Subcutaneous adipose tissue (tissue), 4 donors: Measurements from ENCODE around the gene KLHL42. TPM values are rescaled to one million over a fixed set of nuclear protein-coding genes. Genes with fewer than 3 reads are reported as not detected.

Experiments
- total RNA-seq, 4 donors: library from RNA; depleted of rRNA; stranded (reverse); fragments of >200 nt; gene quantifications; one replicate each; pipeline ENCODE4 v1.1.0, GENCODE V29; 2016
- TF ChIP-seq, protein P1 (sequence below): fragments of 450-650 bp; IDR thresholded peaks from one replicate; pipeline ENCODE4 v1.5.1; 2016; ENCODE audit warnings: low read depth, mild to moderate bottlenecking, control low read depth, antibody characterized with exemption, moderate library complexity

KLHL42 gene
- total RNA-seq, 4 donors from 2014 or later = 15.4 to 24.6 (median 18.9) TPM

DNA sequence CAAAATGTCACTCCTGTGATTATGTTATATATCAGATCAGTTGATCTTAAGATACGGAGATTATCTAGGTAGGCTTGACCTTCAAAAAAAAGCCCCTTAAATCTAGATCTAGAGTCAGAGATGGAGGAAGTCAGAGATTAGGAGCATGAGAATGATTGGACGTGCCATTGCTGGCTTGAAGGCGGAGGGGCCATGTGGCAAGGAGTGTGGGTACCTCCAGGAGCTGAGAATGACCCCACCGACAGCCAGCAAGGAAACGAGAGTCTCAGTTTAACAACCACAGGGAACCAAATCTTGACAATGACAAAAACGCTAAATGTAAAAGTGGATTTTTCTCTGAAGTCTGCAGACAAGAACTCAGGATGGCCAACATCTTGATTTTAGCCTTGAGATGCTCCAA is 32.5 kb downstream of the KLHL42 start:
- TF ChIP-seq, protein P1, sequence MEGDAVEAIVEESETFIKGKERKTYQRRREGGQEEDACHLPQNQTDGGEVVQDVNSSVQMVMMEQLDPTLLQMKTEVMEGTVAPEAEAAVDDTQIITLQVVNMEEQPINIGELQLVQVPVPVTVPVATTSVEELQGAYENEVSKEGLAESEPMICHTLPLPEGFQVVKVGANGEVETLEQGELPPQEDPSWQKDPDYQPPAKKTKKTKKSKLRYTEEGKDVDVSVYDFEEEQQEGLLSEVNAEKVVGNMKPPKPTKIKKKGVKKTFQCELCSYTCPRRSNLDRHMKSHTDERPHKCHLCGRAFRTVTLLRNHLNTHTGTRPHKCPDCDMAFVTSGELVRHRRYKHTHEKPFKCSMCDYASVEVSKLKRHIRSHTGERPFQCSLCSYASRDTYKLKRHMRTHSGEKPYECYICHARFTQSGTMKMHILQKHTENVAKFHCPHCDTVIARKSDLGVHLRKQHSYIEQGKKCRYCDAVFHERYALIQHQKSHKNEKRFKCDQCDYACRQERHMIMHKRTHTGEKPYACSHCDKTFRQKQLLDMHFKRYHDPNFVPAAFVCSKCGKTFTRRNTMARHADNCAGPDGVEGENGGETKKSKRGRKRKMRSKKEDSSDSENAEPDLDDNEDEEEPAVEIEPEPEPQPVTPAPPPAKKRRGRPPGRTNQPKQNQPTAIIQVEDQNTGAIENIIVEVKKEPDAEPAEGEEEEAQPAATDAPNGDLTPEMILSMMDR = no peak

DNA sequence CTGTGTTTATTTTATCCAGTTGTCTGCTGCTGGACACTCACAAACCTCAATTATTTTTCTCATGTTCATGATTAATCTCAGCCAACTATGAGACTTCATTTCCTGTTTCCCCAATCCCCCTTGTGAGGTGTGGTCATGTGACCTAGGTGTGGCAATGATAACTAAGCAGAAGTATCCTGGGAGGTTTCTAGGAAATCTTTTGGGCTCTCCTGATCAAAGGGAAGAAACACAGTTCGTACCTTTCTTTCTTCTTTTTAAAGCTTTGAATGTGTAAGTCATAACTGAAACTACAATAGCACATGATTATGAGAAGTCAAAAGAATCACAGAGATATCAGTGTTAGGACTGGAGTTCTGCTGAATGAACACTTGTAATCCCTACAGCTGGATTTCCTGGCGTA is 34.4 kb downstream of the KLHL42 start:
- TF ChIP-seq, protein P1 = no peak

DNA sequence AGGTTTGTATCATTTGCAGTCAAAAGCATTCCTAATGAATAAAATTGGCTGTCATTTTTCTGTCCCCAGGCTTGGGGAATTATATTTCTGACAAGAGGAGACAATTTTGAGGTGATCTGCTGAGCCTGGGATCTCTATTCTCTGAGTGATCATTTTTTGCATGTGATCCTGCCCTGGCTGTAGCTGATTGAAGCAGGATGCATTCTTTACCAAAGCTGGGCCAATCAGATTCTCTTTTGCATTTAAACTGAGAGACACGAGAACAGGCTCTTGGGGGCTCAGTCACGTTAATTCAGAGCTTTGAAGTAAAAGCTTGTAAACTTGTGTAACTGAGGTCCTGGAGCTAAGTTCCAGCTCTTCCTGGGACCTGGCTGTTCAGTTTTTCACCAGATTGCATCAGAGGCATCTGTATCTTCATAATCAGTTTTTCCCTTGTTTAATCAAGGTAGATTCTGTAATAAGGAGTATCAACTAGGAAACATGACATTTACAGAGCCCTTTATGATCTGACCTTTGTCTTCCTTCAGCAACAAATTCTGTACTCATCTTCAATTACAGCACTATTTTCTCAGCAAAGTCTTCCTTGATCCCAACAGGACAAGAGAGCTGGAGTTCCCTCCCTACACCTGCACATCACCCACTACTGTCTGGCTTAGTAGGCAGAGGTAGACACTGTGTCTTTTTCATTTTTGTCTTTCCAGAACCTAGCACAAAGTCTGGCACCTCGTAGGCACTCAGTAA is 35.0 kb downstream of the KLHL42 start:
- TF ChIP-seq, protein P1 = no peak

DNA sequence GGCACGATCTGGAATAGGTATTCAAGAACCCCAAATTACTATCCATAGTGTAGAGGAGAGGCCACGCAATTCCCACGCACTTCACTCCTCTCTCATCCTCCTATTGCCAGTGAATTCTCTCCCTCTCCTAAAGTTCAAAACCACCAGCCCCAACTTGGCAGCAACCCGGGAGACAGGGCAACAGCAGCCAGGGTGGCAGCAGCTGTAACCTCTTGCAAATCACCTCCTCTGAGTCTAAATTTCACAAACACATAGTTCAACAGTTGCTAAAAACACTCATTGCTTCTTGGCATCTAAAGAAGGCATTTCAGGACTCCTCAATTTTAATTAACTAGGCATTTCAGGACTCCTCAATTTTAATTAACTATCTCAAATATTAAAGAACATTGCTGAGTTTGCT is 37.7 kb downstream of the KLHL42 start:
- TF ChIP-seq, protein P1 = no peak

DNA sequence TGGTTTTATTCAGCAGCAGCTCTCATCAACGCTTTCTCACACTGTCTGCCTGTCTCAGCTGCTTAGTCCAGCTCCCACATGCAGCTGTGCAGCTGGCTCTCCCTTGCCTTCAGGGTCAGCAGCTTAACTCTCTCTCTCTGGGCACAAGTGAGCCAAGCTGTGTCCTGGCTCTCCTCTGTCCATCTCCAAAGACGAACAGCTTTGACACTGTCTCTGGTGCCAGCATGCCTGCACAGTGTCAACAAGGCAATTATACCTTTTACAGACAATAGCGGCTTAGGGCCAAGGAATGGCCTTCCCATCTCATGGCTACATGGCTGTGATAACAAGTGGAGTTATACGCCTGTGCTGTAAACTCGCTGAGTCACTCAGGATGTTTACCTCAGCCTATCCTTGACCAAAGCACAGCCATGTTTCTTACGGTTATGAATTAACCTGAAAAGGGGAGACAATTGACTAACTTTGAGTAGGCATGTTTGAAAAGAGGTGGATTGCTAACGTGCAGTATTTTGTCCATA is 38.4 kb downstream of the KLHL42 start:
- TF ChIP-seq, protein P1 = no peak

DNA sequence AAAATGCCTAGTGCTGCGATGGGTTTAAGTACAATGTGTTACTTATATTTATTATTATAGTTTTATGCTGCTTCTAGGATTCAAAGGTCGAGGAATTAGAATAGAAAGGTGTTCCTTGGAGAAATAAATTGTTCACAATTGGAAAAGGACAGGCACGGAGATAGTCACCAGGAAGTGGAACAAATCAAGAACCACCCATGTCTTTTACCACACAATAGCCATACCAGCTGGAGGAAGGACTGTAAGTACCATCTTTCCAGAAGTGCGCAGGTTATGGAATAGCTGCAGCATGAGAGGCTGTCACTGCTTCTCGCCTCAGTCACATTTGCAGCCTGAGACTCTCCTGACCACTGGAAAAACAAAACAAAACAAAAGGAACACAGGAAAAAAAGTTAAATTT is 40.5 kb downstream of the KLHL42 start:
- TF ChIP-seq, protein P1 = no peak

DNA sequence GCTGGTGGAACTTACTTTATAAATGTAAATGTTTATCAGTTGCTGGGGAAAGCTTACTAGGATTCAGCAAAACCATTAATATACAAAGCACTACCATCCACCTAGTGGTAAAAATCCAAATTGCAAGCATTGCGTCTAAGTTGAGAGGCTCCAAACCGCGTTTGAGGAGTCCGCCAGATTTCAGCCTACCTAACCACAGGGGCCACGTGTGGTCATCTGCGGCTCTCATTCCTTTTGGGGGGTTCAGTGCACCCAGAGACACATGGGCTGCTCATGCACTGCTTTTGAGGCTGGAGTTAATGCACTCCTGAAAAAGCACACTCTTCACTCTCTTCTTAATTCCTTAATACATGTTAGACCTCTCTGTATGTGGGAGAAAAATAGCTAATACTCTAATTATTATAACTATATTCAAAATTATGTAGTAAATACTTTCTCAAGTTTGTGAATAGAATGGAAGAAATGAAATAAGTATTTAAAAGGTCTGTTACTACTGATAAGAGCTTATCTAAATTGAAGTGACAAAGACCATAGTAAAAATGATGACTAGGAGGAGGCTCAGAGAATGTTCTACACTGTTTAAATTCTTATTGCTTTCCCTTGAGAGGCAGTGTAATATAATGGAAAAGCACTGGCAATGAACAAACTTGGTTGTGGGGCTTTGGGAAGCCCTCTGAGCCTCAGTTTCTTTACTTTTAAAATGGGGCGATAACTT is 41.4 kb downstream of the KLHL42 start:
- TF ChIP-seq, protein P1 = no peak
